Mesenchymal stem cell (in vitro differentiated cells and primary cell): ENCODE measurements around the gene SMIM38.
A peak's percentile ranks its signal among the peaks of the same experiment; 100 is the strongest.

ENCODE experiments used
- DNase-seq: peaks from one replicate; pipeline ENCODE4 v3.0.0-alpha.2; 2013
- H2AFZ ChIP-seq: one replicate; pipeline ENCODE4 v1.6.1; 2013; ENCODE audit warnings: low read depth, mild to moderate bottlenecking, control low read depth, inconsistent platforms, low read length, moderate library complexity
- H2AK5ac ChIP-seq: 2 replicates; pipeline ENCODE4 v1.6.1; 2013; ENCODE audit warnings: low read length, moderate library complexity, mild to moderate bottlenecking, inconsistent platforms; ENCODE audit not compliant: severe bottlenecking
- H2BK120ac ChIP-seq: one replicate; pipeline ENCODE4 v1.6.1; 2013; ENCODE audit warnings: low read depth, mild to moderate bottlenecking, inconsistent platforms, low read length, moderate library complexity
- H2BK12ac ChIP-seq, 2 experiments: one replicate each; pipeline ENCODE4 v1.6.1; 2013; ENCODE audit warnings: inconsistent platforms in 2 of 2, low read length in 2 of 2, mild to moderate bottlenecking in 2 of 2, moderate library complexity in 2 of 2, control low read depth in 1 of 2
- H2BK15ac ChIP-seq: one replicate; pipeline ENCODE4 v1.6.1; 2013; ENCODE audit warnings: mild to moderate bottlenecking, low read depth, inconsistent platforms; ENCODE audit not compliant: poor library complexity, severe bottlenecking
- H2BK5ac ChIP-seq: 2 replicates; pipeline ENCODE4 v1.6.1; 2013; ENCODE audit warnings: low read depth, mild to moderate bottlenecking, low read length, control low read depth, inconsistent platforms; ENCODE audit not compliant: poor library complexity, severe bottlenecking
- H3K14ac ChIP-seq, 2 experiments: one replicate each; pipeline ENCODE4 v1.6.1; 2013; ENCODE audit warnings: inconsistent platforms in 2 of 2, low read length in 2 of 2, control low read depth in 1 of 2, mild to moderate bottlenecking in 1 of 2, moderate library complexity in 1 of 2
- H3K18ac ChIP-seq, 2 experiments: one replicate each; pipeline ENCODE4 v1.6.1; 2013; ENCODE audit warnings: inconsistent platforms in 2 of 2, low read length in 2 of 2, control low read depth in 1 of 2, low read depth in 1 of 2, mild to moderate bottlenecking in 1 of 2
- H3K23ac ChIP-seq, 2 experiments: one replicate each; pipeline ENCODE4 v1.6.1; 2013; ENCODE audit warnings: inconsistent platforms in 2 of 2, low read length in 2 of 2, mild to moderate bottlenecking in 2 of 2, moderate library complexity in 2 of 2, control low read depth in 1 of 2
- H3K27ac ChIP-seq: 2 replicates; pipeline ENCODE4 v1.5.1; 2013; ENCODE audit warnings: mild to moderate bottlenecking, moderate library complexity, low read length, control low read depth, inconsistent platforms; ENCODE audit not compliant: poor library complexity, severe bottlenecking
- H3K27me3 ChIP-seq, 2 experiments: 2 replicates each; pipeline versions ENCODE4 v1.6.1 to v1.7.0; 2013; ENCODE audit warnings: low read length in 2 of 2, mild to moderate bottlenecking in 2 of 2, moderate library complexity in 2 of 2, control low read depth in 1 of 2, inconsistent platforms in 1 of 2; ENCODE audit not compliant: control insufficient read depth in 1 of 2, insufficient read depth in 1 of 2
- H3K36me3 ChIP-seq, 2 experiments: 2 replicates each; pipeline versions ENCODE4 v1.6.1 to v1.7.0; 2013; ENCODE audit warnings: low read length in 2 of 2, control low read depth in 1 of 2, inconsistent platforms in 1 of 2, low read depth in 1 of 2, mild to moderate bottlenecking in 1 of 2; ENCODE audit not compliant: insufficient read depth in 2 of 2, control insufficient read depth in 1 of 2
- H3K4ac ChIP-seq, 2 experiments: one replicate each; pipeline ENCODE4 v1.6.1; 2013; ENCODE audit warnings: inconsistent platforms in 2 of 2, low read length in 2 of 2, mild to moderate bottlenecking in 2 of 2, moderate library complexity in 2 of 2, control low read depth in 1 of 2, low read depth in 1 of 2
- H3K4me1 ChIP-seq: 2 replicates; pipeline ENCODE4 v1.6.1; 2013; ENCODE audit warnings: low read depth, low read length, control low read depth; ENCODE audit not compliant: control insufficient read depth, insufficient read depth
- H3K4me2 ChIP-seq: 2 replicates; pipeline ENCODE4 v1.6.1; 2013; ENCODE audit warnings: low read length, mild to moderate bottlenecking, inconsistent platforms; ENCODE audit not compliant: poor library complexity, severe bottlenecking
- H3K4me3 ChIP-seq, 2 experiments: 2 replicates each; pipeline versions ENCODE4 v1.5.1 to v1.7.0; 2013; ENCODE audit warnings: low read length in 2 of 2, mild to moderate bottlenecking in 2 of 2, control low read depth in 1 of 2, low read depth in 1 of 2; ENCODE audit not compliant: insufficient read depth in 1 of 2
- H3K79me1 ChIP-seq: replicated peaks from 2 replicates; pipeline ENCODE4 v1.6.1; 2013; ENCODE audit warnings: mild to moderate bottlenecking, control low read depth, low read length, inconsistent platforms; ENCODE audit not compliant: poor library complexity, severe bottlenecking
- H3K9ac ChIP-seq: 2 replicates; pipeline ENCODE4 v1.7.0; 2013; ENCODE audit warnings: mild to moderate bottlenecking, low read length, moderate library complexity
- H3K9me3 ChIP-seq: 2 replicates; pipeline ENCODE4 v1.7.0; 2013; ENCODE audit warnings: mild to moderate bottlenecking, low read length; ENCODE audit not compliant: control insufficient read depth
- H4K8ac ChIP-seq: one replicate; pipeline ENCODE4 v1.6.1; 2013; ENCODE audit warnings: inconsistent platforms, mild to moderate bottlenecking, low read length, moderate library complexity
- H4K91ac ChIP-seq: one replicate; pipeline ENCODE4 v1.6.1; 2013; ENCODE audit warnings: mild to moderate bottlenecking, low read length, inconsistent platforms
- WGBS: methylation state at CpG from one replicate; pipeline ENCODE4 v1.1.7; 2013; ENCODE audit warnings: mixed read lengths; 5-methylcytosine and 5-hydroxymethylcytosine counted together

SMIM38 gene

DNA sequence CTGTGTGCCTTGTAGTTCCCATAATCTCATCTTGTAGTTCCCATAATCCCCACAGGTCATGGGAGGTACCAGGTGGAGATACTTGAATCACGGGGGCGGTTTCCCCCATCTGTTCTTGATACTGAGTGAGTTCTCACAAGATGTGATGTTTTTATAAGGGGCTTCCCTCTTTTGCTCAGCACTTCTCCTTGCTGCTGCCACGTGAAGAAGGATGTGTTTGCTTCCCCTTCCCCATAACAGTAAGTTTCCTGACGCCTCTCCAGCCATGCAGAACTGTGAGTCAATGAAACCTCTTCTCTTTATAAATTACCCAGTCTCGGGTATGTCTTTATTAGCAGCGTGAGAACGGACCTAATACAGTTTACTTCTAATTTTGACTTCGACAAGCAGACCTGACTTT, 14.0 kb upstream of the SMIM38 start:
- Histone ChIP-seq H3K4me1 (peaks cover 2% of the 10 kb centered on the region), H2AK5ac (no peak overlapping the region), H2BK120ac (no peak overlapping the region), H2BK12ac (no peak overlapping the region), H3K18ac (no peak overlapping the region), H2BK5ac (no peak overlapping the region), H3K36me3 (no peaks in the 10 kb centered on the region), H3K4me2 (no peak overlapping the region), H3K27ac (no peak overlapping the region), H4K91ac (no peak overlapping the region), H4K8ac (no peak overlapping the region), H3K4me3 (no peak overlapping the region), H3K4ac (no peak overlapping the region), H3K79me1 (no peaks in the 10 kb centered on the region), H3K14ac (no peak overlapping the region), H3K9ac (no peak overlapping the region), H3K23ac (no peak overlapping the region), H3K27me3 (peaks cover 0 to 65% of the 10 kb centered on the region in 2 experiments), H2AFZ (no peak overlapping the region), H2BK15ac (no peak overlapping the region), H3K9me3 (peaks cover 17% of the 10 kb centered on the region)
- 80% methylated on average over 7 of the region's 8 CpGs for WGBS
- no peak for DNase-seq

- Histone ChIP-seq H2BK15ac (no peak overlapping the region), H3K27ac (no peak overlapping the region), H3K9me3 (peaks cover 18% of the 10 kb centered on the region), H2AFZ (no peak overlapping the region), H2AK5ac (no peak overlapping the region), H4K91ac (no peak overlapping the region), H3K4me1 (no peaks in the 10 kb centered on the region), H3K9ac (no peak overlapping the region), H4K8ac (no peak overlapping the region), H3K36me3 (no peaks in the 10 kb centered on the region), H3K4me3 (no peak overlapping the region), H2BK5ac (no peak overlapping the region), H3K14ac (no peak overlapping the region), H3K4ac (no peak overlapping the region), H2BK12ac (no peak overlapping the region), H3K27me3 (peaks cover 0 to 55% of the 10 kb centered on the region in 2 experiments), H3K4me2 (no peak overlapping the region), H3K18ac (no peak overlapping the region), H3K79me1 (no peaks in the 10 kb centered on the region), H2BK120ac (no peak overlapping the region), H3K23ac (no peak overlapping the region)
- DNase-seq = no peak
- WGBS = 86% methylated on average over 1 of the region's 2 CpGs
These were observed 12.8 kb upstream of the SMIM38 start for GRCh38 chr11:69142895-69143294.

DNA sequence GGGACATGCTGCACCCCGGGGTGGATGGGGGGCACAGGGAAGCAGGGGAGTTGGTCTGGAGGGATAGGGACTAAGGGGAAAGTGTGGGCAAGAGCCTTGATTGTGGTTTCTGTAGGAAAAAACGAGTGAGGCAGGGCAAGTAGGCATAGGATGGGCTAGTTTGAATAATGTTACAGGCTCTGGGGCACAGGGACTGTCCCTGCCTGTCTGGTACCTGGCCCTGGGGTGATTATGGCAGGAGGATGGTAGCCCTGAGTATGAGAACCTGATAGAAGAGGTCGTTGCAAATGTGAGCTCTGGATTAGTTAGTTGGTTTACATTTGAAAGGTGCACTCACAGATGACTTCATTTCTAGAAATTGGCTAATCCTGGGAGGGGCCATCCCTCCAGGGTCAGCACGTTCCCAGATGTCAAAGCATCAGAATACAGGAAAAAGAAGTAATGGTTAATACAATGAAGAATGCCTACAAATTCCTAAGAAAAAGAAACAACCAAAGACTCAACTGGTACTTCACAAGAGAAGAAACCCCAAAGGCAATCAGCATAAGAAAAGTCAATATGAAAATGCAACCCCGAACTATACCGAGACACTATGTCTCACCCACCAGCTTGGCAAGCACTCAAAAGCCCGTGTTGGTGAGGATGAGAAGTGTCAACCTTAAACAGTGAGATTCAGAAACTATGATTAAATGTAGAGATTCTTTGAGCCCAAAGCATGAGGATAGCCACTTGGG, 11.3 kb upstream of the SMIM38 start:
- H3K14ac ChIP-seq = no peak overlapping the region
- peak overlapping the region in 1 of 2 experiments; percentile 16 for H3K4me3 ChIP-seq
- H3K4me2 ChIP-seq = no peak overlapping the region
- no peak overlapping the region for H2BK15ac ChIP-seq
- no peak overlapping the region for H3K4ac ChIP-seq
- peaks cover 9% of the 10 kb centered on the region for H3K9me3 ChIP-seq
- peaks cover 0 to 39% of the 10 kb centered on the region in 2 experiments for H3K27me3 ChIP-seq
- H3K27ac ChIP-seq = no peak overlapping the region
- H2BK12ac ChIP-seq = no peak overlapping the region
- no peak overlapping the region for H2AFZ ChIP-seq
- H3K79me1 ChIP-seq = no peaks in the 10 kb centered on the region
- H2AK5ac ChIP-seq = no peak overlapping the region
- H4K91ac ChIP-seq = no peak overlapping the region
- no peak overlapping the region for H4K8ac ChIP-seq
- H3K4me1 ChIP-seq = no peaks in the 10 kb centered on the region
- DNase-seq = no peak
- peak overlapping the region; percentile 40 for H3K9ac ChIP-seq
- WGBS = 71% methylated on average over 6 of the region's 7 CpGs
- no peaks in the 10 kb centered on the region for H3K36me3 ChIP-seq
- H3K18ac ChIP-seq = no peak overlapping the region
- no peak overlapping the region for H3K23ac ChIP-seq
- no peak overlapping the region for H2BK120ac ChIP-seq
- no peak overlapping the region for H2BK5ac ChIP-seq

GRCh38 chr11:69145050-69145380, 10.7 kb upstream of the SMIM38 start:
- Histone ChIP-seq H2BK12ac (no peak overlapping the region), H3K4ac (no peak overlapping the region), H2AFZ (no peak overlapping the region), H3K18ac (no peak overlapping the region), H3K27me3 (peaks cover 0 to 39% of the 10 kb centered on the region in 2 experiments), H3K27ac (no peak overlapping the region), H2BK120ac (no peak overlapping the region), H3K14ac (no peak overlapping the region), H3K4me2 (no peak overlapping the region), H3K9ac (peak overlapping the region; percentile 40), H2BK15ac (no peak overlapping the region), H3K9me3 (peaks cover 9% of the 10 kb centered on the region), H3K79me1 (no peaks in the 10 kb centered on the region), H3K23ac (no peak overlapping the region), H3K36me3 (no peaks in the 10 kb centered on the region), H2BK5ac (no peak overlapping the region), H2AK5ac (no peak overlapping the region), H4K91ac (no peak overlapping the region), H3K4me3 (peak overlapping the region in 1 of 2 experiments; percentile 16), H3K4me1 (no peaks in the 10 kb centered on the region), H4K8ac (no peak overlapping the region)
- no peak for DNase-seq
- 82% methylated on average over 4 of the region's 4 CpGs for WGBS
